IMR-90 (cell line): ENCODE results near the gene CCHCR1. TPM values are rescaled to one million over a fixed set of nuclear protein-coding genes. Genes with fewer than 3 reads are reported as not detected.

ENCODE experiments used
- BHLHE40 ChIP-seq: fragments of 150-350 bp; IDR thresholded peaks from 2 replicates; pipeline ENCODE4 v1.6.1; 2016; ENCODE audit warnings: mild to moderate bottlenecking, low read depth, low read length
- CHD1 ChIP-seq: IDR thresholded peaks from 2 replicates; pipeline ENCODE4 v1.6.1; 2012; ENCODE audit warnings: low read depth, low read length, improper control_type of control experiment
- FOS ChIP-seq: fragments of 150-350 bp; IDR thresholded peaks from 2 replicates; pipeline ENCODE4 v1.6.1; 2016; ENCODE audit warnings: low read depth, low read length
- MAFK ChIP-seq: IDR thresholded peaks from 2 replicates; pipeline ENCODE4 v1.6.1; 2012; ENCODE audit warnings: low read depth, low read length, improper control_type of control experiment
- MAZ ChIP-seq: IDR thresholded peaks from 2 replicates; pipeline ENCODE4 v1.6.1; 2012; ENCODE audit warnings: low read depth, mild to moderate bottlenecking, low read length, improper control_type of control experiment, moderate library complexity, borderline replicate concordance
- NFE2L2 ChIP-seq: fragments of 150-350 bp; IDR thresholded peaks from 2 replicates; pipeline ENCODE4 v1.6.1; 2016; ENCODE audit warnings: low read depth, mild to moderate bottlenecking, low read length
- polyA plus RNA-seq, 3 experiments: library from polyadenylated mRNA; depleted of rRNA; stranded (reverse); fragments of >200 nt; gene quantifications; 2 replicates each; pipeline ENCODE4 v1.2.3, GENCODE V29; 2012; ENCODE audit warnings: low replicate concordance in 1 of 3
- total RNA-seq: library from RNA; depleted of rRNA; stranded (reverse); fragments of >200 nt; gene quantifications from 2 replicates; pipeline ENCODE4 v1.2.3, GENCODE V29; 2012
- TF ChIP-seq, protein P1 (sequence below): conservative IDR thresholded peaks from 2 replicates; pipeline ENCODE4 v1.5.1; 2012; ENCODE audit warnings: mild to moderate bottlenecking, low read depth, low read length, improper control_type of control experiment

Gene CCHCR1
- total and polyA plus RNA-seq, 2 of the 4 experiments (the other 2 are of a cell fraction), result 13.1 to 22.0 TPM

DNA sequence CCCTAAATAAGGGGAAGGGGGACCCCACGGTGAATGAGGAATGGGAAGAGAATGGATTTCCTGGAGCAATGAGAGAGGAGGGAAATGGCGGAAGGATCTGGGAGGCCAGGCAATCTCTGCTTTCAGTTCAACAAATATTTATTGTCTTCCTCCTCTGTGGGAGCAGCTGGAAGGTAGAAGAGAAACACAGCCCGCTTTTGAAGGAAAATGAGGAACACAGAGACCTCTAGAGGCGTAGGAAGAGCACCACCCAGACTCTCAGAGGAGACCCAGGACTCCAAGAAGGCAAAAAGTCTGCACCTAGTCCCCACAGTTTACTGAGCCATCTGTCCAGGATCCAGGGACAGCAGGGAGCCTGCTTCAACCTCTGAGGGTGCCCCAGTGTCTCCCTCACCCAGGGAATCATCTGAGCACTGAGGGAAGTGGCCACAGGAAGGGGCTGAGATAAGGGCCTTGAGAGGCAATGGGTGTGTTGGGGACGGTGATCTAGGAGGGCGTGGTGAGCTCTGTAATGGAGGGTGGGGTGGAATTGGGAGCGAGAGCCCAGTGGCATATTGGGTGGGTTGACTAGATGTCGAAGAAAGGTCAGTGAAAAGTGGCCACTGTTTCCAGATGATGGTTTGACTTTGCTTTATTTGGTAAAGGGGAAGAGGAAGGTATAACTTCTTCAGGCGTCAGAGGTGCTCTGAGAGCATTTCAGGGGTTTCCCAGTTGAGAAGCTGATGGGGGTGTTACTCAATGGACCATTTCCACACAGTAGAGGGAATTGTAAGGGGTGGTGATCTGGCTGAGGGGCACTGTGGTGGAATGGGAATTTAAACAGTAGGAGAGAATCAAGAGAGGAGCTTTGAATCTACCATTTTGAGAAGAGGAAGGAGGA, 42.4 kb downstream of the CCHCR1 start (continued):
- TF ChIP-seq, protein P1, sequence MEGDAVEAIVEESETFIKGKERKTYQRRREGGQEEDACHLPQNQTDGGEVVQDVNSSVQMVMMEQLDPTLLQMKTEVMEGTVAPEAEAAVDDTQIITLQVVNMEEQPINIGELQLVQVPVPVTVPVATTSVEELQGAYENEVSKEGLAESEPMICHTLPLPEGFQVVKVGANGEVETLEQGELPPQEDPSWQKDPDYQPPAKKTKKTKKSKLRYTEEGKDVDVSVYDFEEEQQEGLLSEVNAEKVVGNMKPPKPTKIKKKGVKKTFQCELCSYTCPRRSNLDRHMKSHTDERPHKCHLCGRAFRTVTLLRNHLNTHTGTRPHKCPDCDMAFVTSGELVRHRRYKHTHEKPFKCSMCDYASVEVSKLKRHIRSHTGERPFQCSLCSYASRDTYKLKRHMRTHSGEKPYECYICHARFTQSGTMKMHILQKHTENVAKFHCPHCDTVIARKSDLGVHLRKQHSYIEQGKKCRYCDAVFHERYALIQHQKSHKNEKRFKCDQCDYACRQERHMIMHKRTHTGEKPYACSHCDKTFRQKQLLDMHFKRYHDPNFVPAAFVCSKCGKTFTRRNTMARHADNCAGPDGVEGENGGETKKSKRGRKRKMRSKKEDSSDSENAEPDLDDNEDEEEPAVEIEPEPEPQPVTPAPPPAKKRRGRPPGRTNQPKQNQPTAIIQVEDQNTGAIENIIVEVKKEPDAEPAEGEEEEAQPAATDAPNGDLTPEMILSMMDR, result peak; percentile 32
- TF ChIP-seq CHD1 (no peak), MAZ (no peak), BHLHE40 (no peak), FOS (no peak), NFE2L2 (no peak), MAFK (no peak)
